HepG2 (cell line): Measurements from ENCODE around the gene GSTM4. TPM values are rescaled to one million over a fixed set of nuclear protein-coding genes. Genes with fewer than 3 reads are reported as not detected.
A peak's percentile ranks its signal among the peaks of the same experiment; 100 is the strongest.

ENCODE experiments used
- ARNT ChIP-seq: fragments of 450-650 bp; IDR thresholded peaks from 2 replicates; pipeline ENCODE4 v1.6.1; 2017
- BCL3 ChIP-seq: sonication (generic); formaldehyde crosslinking; IDR thresholded peaks from 2 replicates; pipeline ENCODE4 v1.5.1; 2020; ENCODE audit warnings: mild to moderate bottlenecking, missing genetic modification reagents, moderate library complexity
- CBFB ChIP-seq: sonication (generic); formaldehyde crosslinking; IDR thresholded peaks from 2 replicates; pipeline ENCODE4 v1.4.0; 2020; ENCODE audit warnings: missing genetic modification reagents
- CHCHD3 ChIP-seq: sonication (generic); formaldehyde crosslinking; IDR thresholded peaks from 2 replicates; pipeline ENCODE4 v1.8.0; 2022; ENCODE audit warnings: mild to moderate bottlenecking, missing genetic modification reagents, moderate library complexity
- DR1 ChIP-seq: sonication (generic); formaldehyde crosslinking; IDR thresholded peaks from 2 replicates; pipeline ENCODE4 v1.8.0; 2021; ENCODE audit warnings: mild to moderate bottlenecking, missing genetic modification reagents, inconsistent platforms
- ELF4 ChIP-seq: sonication (generic); formaldehyde crosslinking; IDR thresholded peaks from 2 replicates; pipeline ENCODE4 v1.5.0; 2020; ENCODE audit warnings: missing genetic modification reagents, mild to moderate bottlenecking, moderate library complexity, borderline replicate concordance
- MED1 ChIP-seq: sonication (generic); formaldehyde crosslinking; IDR thresholded peaks from 2 replicates; pipeline ENCODE4 v1.4.0; 2020; ENCODE audit warnings: missing genetic modification reagents
- MEIS1 ChIP-seq: sonication (generic); formaldehyde crosslinking; IDR thresholded peaks from 2 replicates; pipeline ENCODE4 v1.9.0; 2021; ENCODE audit warnings: mild to moderate bottlenecking, missing genetic modification reagents, moderate library complexity, borderline replicate concordance
- PBX2 ChIP-seq: IDR thresholded peaks from 2 replicates; pipeline ENCODE4 v1.6.1; 2016; ENCODE audit warnings: control low read depth
- POLR2AphosphoS5 ChIP-seq: IDR thresholded peaks from 2 replicates; pipeline ENCODE4 v1.6.1; 2012; ENCODE audit warnings: low read depth, low read length
- RFXANK ChIP-seq: IDR thresholded peaks from 2 replicates; pipeline ENCODE4 v1.6.1; 2016
- SETDB1 ChIP-seq: sonication (generic); formaldehyde crosslinking; IDR thresholded peaks from 2 replicates; pipeline ENCODE4 v1.5.1; 2020; ENCODE audit warnings: missing genetic modification reagents, mild to moderate bottlenecking, borderline replicate concordance
- SNAPC2 ChIP-seq: sonication (generic); formaldehyde crosslinking; IDR thresholded peaks from 2 replicates; pipeline ENCODE4 v1.8.1; 2022; ENCODE audit warnings: mild to moderate bottlenecking, missing genetic modification reagents
- THAP9 ChIP-seq: sonication (generic); formaldehyde crosslinking; IDR thresholded peaks from 2 replicates; pipeline ENCODE4; 2020; ENCODE audit warnings: missing genetic modification reagents, mild to moderate bottlenecking, borderline replicate concordance
- ZFYVE20 ChIP-seq: sonication (generic); formaldehyde crosslinking; IDR thresholded peaks from 2 replicates; pipeline ENCODE4 v1.8.0; 2023; ENCODE audit warnings: low read depth, mild to moderate bottlenecking, moderate library complexity, missing genetic modification reagents, borderline replicate concordance
- ZMYM4 ChIP-seq: sonication (generic); formaldehyde crosslinking; IDR thresholded peaks from 2 replicates; pipeline ENCODE4 v1.8.1; 2023; ENCODE audit warnings: mild to moderate bottlenecking, missing genetic modification reagents
- ZNF12 ChIP-seq: sonication (generic); formaldehyde crosslinking; IDR thresholded peaks from 2 replicates; pipeline ENCODE4 v1.5.0; 2020; ENCODE audit warnings: missing genetic modification reagents
- ZNF18 ChIP-seq: sonication (generic); formaldehyde crosslinking; IDR thresholded peaks from 2 replicates; pipeline ENCODE4 v1.8.0; 2022; ENCODE audit warnings: mild to moderate bottlenecking, missing genetic modification reagents; ENCODE audit not compliant: insufficient replicate concordance
- ZNF337 ChIP-seq: sonication (generic); formaldehyde crosslinking; IDR thresholded peaks from 2 replicates; pipeline ENCODE4 v1.5.1; 2020; ENCODE audit warnings: missing genetic modification reagents, low read depth, mild to moderate bottlenecking, borderline replicate concordance
- ZNF432 ChIP-seq: sonication (generic); formaldehyde crosslinking; IDR thresholded peaks from 2 replicates; pipeline ENCODE4 v1.5.0; 2020; ENCODE audit warnings: missing genetic modification reagents, mild to moderate bottlenecking, borderline replicate concordance
- ZNF441 ChIP-seq: sonication (generic); formaldehyde crosslinking; IDR thresholded peaks from 2 replicates; pipeline ENCODE4 v1.7.0; 2021; ENCODE audit warnings: missing genetic modification reagents, borderline replicate concordance
- ZNF83 ChIP-seq: sonication (generic); formaldehyde crosslinking; IDR thresholded peaks from 2 replicates; pipeline ENCODE4 v1.4.0; 2020; ENCODE audit warnings: missing genetic modification reagents, mild to moderate bottlenecking, borderline replicate concordance
- ZSCAN25 ChIP-seq: sonication (generic); formaldehyde crosslinking; IDR thresholded peaks from 2 replicates; pipeline ENCODE4 v1.8.0; 2022; ENCODE audit warnings: mild to moderate bottlenecking, missing genetic modification reagents
- polyA plus RNA-seq, 8 experiments: library from polyadenylated mRNA; depleted of rRNA in 3 of 8; stranded (reverse) in 7 of 8; unstranded in 1 of 8; fragments of >200 nt; fragmentation: Illumina TruSeq in 4 of 8; extraction: Trizol in 4 of 8; gene quantifications; 2 replicates each; pipeline versions ENCODE4 v1.2.1 to v1.2.3, GENCODE V29; 2011 to 2016; ENCODE audit warnings: low read depth in 4 of 8, missing spikeins in 1 of 8, mixed read lengths in 1 of 8; ENCODE audit not compliant: insufficient read depth in 1 of 8
- total RNA-seq, 5 experiments: library from RNA; depleted of rRNA; stranded (reverse); fragments of >200 nt; fragmentation: Illumina TruSeq; extraction: Trizol; gene quantifications; 2 replicates each; pipeline ENCODE4 v1.2.3, GENCODE V29; 2016; ENCODE audit warnings: low read depth in 1 of 5

GSTM4 gene
- total and polyA plus RNA-seq, 2 of the 13 experiments (the other 11 are each of a cell fraction or from before 2014, with no cell fraction given), result 25.3 to 40.8 TPM

GRCh38 chr1:109655615-109656519 lies at the start of gene GSTM4 (continued):
- no peak for TF ChIP-seq ELF4 (CRISPR knock-in tag)
- peak; percentile 26; the same call in 1 of the 2 replicates for TF ChIP-seq CBFB
- TF ChIP-seq ZNF12 (CRISPR knock-in tag), result no peak
- peak; percentile 89 for TF ChIP-seq ZMYM4 (CRISPR knock-in tag)
- peak; percentile 68; the same call in 1 of the 2 replicates for TF ChIP-seq ZNF441
- TF ChIP-seq BCL3 (CRISPR knock-in tag), result peak; percentile 47; the same call in 1 of the 2 replicates
- TF ChIP-seq THAP9, result peak; percentile 50; the same call in 1 of the 2 replicates
- peak; percentile 28; the same call in 1 of the 2 replicates for TF ChIP-seq DR1 (CRISPR knock-in tag)
- no peak for TF ChIP-seq ARNT
- peak; percentile 20 for TF ChIP-seq ZNF18
- TF ChIP-seq SETDB1, result no peak
- TF ChIP-seq MEIS1 (CRISPR knock-in tag), result peak; percentile 81; the same call in 1 of the 2 replicates
- TF ChIP-seq MED1 (CRISPR knock-in tag), result peak; percentile 72
- no peak for TF ChIP-seq PBX2
- peak; percentile 57 for TF ChIP-seq ZSCAN25 (CRISPR knock-in tag)
- peak; percentile 80 for TF ChIP-seq POLR2AphosphoS5
- TF ChIP-seq ZNF432 (CRISPR knock-in tag), result no peak
- TF ChIP-seq ZNF337 (CRISPR knock-in tag), result peak; percentile 76; the same call in 1 of the 2 replicates
- no peak for TF ChIP-seq ZFYVE20 (CRISPR knock-in tag)
- TF ChIP-seq SNAPC2 (CRISPR knock-in tag), result 0 out of 2 replicates have a peak, but pooled peaks have one; percentile 41
- TF ChIP-seq RFXANK (CRISPR knock-in tag), result no peak
- TF ChIP-seq CHCHD3 (CRISPR knock-in tag), result no peak
- TF ChIP-seq ZNF83 (CRISPR knock-in tag), result peak; percentile 34; the same call in 1 of the 2 replicates
